ENCODE results near the gene MDM2. TPM values are rescaled to one million over a fixed set of nuclear protein-coding genes. Genes with fewer than 3 reads are reported as not detected.

MDM2 gene
- total and polyA plus RNA-seq, 11 donors, result 16.2 to 78.8 (median 49.0) TPM

GRCh38 chr12:68776976-68777610 is 30.9 kb upstream of the MDM2 start:
- no peak overlapping the region for H3K4me3 ChIP-seq
- no peaks in the 10 kb centered on the region for H3K27me3 ChIP-seq
- H3K9me3 ChIP-seq, result no peaks in the 10 kb centered on the region
- DNase-seq (no peak), ATAC-seq (no peak)
- H3K27ac ChIP-seq, result no peak overlapping the region
- 65 to 75% (median 71%) methylated on average over 5 of the region's 5 CpGs for WGBS, 4 donors
- H3K36me3 ChIP-seq, result no peaks in the 10 kb centered on the region
- intact Hi-C loops (cut with DNase I), result no loop called here
- no peaks in the 10 kb centered on the region for H3K4me1 ChIP-seq
- TF ChIP-seq POLR2A (IDR thresholded peaks at IDR 0.05) (no peak), CTCF (IDR thresholded peaks at IDR 0.05) (no peak)

- H3K27ac ChIP-seq, result no peak overlapping the region
- no peaks in the 10 kb centered on the region for H3K27me3 ChIP-seq
- intact Hi-C loops (cut with DNase I), result no loop called here
- H3K36me3 ChIP-seq, result no peaks in the 10 kb centered on the region
- H3K4me3 ChIP-seq, result no peak overlapping the region
- H3K4me1 ChIP-seq, result peaks cover 0 to 6% (median 0%) of the 10 kb centered on the region in 12 donors
- DNase-seq (no peak), ATAC-seq (no peak)
- H3K9me3 ChIP-seq, result no peaks in the 10 kb centered on the region
- no peak for TF ChIP-seq POLR2A (IDR thresholded peaks at IDR 0.05)
- no peak for TF ChIP-seq CTCF (IDR thresholded peaks at IDR 0.05)
Measured at GRCh38 chr12:68779280-68779679, 28.7 kb upstream of the MDM2 start.

GRCh38 chr12:68780731-68781130 is 27.2 kb upstream of the MDM2 start:
- no peaks in the 10 kb centered on the region for H3K36me3 ChIP-seq
- no peak for DNase-seq
- 88 to 94% (median 90%) methylated on average over 6 of the region's 6 CpGs for WGBS, 4 donors
- ATAC-seq, result no peak
- intact Hi-C loops (cut with DNase I), result no loop called here
- H3K27ac ChIP-seq, result no peak overlapping the region
- peaks cover 0 to 20% (median 0%) of the 10 kb centered on the region in 12 donors for H3K4me1 ChIP-seq
- TF ChIP-seq CTCF (IDR thresholded peaks at IDR 0.05), result no peak
- no peak for TF ChIP-seq POLR2A (IDR thresholded peaks at IDR 0.05)
- H3K4me3 ChIP-seq, result no peak overlapping the region
- no peaks in the 10 kb centered on the region for H3K9me3 ChIP-seq
- no peaks in the 10 kb centered on the region for H3K27me3 ChIP-seq

GRCh38 chr12:68781728-68782127 is 26.2 kb upstream of the MDM2 start:
- no peak for TF ChIP-seq CTCF (IDR thresholded peaks at IDR 0.05)
- no peak for TF ChIP-seq POLR2A (IDR thresholded peaks at IDR 0.05)
- DNase-seq (no peak), ATAC-seq (no peak)
- no peak overlapping the region for H3K4me3 ChIP-seq
- intact Hi-C loops (cut with DNase I), result no loop called here
- H3K27me3 ChIP-seq, result no peaks in the 10 kb centered on the region
- H3K36me3 ChIP-seq, result no peaks in the 10 kb centered on the region
- no peaks in the 10 kb centered on the region for H3K9me3 ChIP-seq
- H3K4me1 ChIP-seq, result peaks cover 0 to 30% (median 0%) of the 10 kb centered on the region in 12 donors
- H3K27ac ChIP-seq, result no peak overlapping the region
- 90 to 94% (median 93%) methylated on average over 6 of the region's 6 CpGs for WGBS, 4 donors

All from heart left ventricle (tissue), 16 donors.